Measurements from ENCODE around the gene RPL28.

DNA sequence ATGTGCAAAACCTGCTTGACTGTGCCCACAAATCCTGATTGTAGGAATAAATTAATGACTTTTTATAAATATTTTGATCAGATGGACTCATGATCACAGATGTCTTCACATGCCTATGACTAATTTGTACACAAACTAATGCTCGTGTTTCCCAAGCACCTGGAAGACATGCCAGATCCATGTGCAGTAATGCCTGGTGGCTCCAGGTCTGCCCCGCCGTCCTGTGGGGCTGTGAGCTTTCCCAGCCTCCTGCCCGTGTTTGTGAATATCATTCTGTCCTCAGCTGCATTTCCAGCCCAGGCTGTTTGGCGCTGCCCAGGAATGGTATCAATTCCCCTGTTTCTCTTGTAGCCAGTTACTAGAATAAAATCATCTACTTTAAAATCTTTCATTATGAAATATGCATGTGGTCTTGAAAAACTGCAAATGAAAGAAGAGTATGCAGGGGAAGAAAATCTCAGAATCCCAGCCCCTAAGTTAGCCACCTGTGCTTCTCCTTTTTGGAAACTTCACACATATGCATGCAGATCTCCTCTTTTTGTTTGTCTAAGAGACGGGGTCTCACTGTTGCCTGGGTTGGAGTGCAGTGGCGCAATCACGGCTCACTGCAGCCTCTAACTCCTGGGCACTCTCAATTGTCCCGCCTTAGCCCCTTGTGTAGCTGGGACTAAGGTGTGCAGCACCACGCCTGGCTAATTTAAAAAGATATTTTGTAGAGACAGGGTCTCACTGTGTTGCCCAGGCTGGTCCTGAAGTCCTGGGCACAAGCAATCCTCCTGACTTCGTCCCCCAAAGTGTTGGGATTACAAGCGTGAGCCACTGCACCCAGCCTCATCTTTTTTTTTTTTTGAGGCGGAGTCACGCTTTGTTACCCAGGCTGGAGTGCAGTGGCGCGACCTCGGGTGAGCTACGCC lies 6.2 kb downstream of the RPL28 start:
- TF ChIP-seq CTCF (IDR thresholded peaks at IDR 0.05; ENCODE audit: low read length) = no peak
- no peak for TF ChIP-seq EZH2 (optimal IDR thresholded peaks at IDR 0.05; ENCODE audit: low read depth, low read length)
- TF ChIP-seq EZH2phosphoT487 (IDR thresholded peaks at IDR 0.05; ENCODE audit: low read length) = no peak
